CD4-positive, alpha-beta T cell treated with Interleukin-10 for 1 hour (primary cell): ENCODE data around the gene OSBPL6.

Experiments used
- DNase-seq: peaks from one replicate; pipeline ENCODE4 v3.0.0-alpha.2; 2020

OSBPL6 gene

GRCh38 chr2:178242552-178242883 is 48.2 kb downstream of the OSBPL6 start:
- DNase-seq = no peak

- DNase-seq = no peak
Observed at GRCh38 chr2:178243961-178244360, 49.6 kb downstream of the OSBPL6 start.

GRCh38 chr2:178244777-178245176 is 50.5 kb downstream of the OSBPL6 start:
- DNase-seq = no peak

- no peak for DNase-seq
Observed at GRCh38 chr2:178246696-178247095, 52.4 kb downstream of the OSBPL6 start.

- DNase-seq = no peak
Observed at GRCh38 chr2:178247250-178247649, 52.9 kb downstream of the OSBPL6 start.

GRCh38 chr2:178250429-178250828 is 56.1 kb downstream of the OSBPL6 start:
- no peak for DNase-seq

- no peak for DNase-seq
Observed at GRCh38 chr2:178251151-178251955, 57.0 kb downstream of the OSBPL6 start.

- DNase-seq = no peak
Observed at GRCh38 chr2:178256382-178257042, 62.2 kb downstream of the OSBPL6 start.

- DNase-seq = no peak
Observed at GRCh38 chr2:178257127-178257526, 62.8 kb downstream of the OSBPL6 start.

GRCh38 chr2:178258916-178259315 is 64.6 kb downstream of the OSBPL6 start:
- DNase-seq = no peak

GRCh38 chr2:178263159-178263860 is 69.0 kb downstream of the OSBPL6 start:
- DNase-seq = no peak

- no peak for DNase-seq
Observed at GRCh38 chr2:178264211-178264610, 69.9 kb downstream of the OSBPL6 start.

GRCh38 chr2:178265851-178266250 is 71.5 kb downstream of the OSBPL6 start:
- DNase-seq = no peak

GRCh38 chr2:178266445-178266844 is 72.1 kb downstream of the OSBPL6 start:
- DNase-seq = no peak

- DNase-seq = no peak
Observed at GRCh38 chr2:178267660-178268059, 73.3 kb downstream of the OSBPL6 start.

GRCh38 chr2:178268435-178268834 is 74.1 kb downstream of the OSBPL6 start:
- DNase-seq = no peak

- DNase-seq = no peak
Observed at GRCh38 chr2:178269438-178270224, 75.3 kb downstream of the OSBPL6 start.

- DNase-seq = no peak
Observed at GRCh38 chr2:178270338-178270737, 76.0 kb downstream of the OSBPL6 start.

GRCh38 chr2:178271094-178271493 is 76.8 kb downstream of the OSBPL6 start:
- DNase-seq = no peak

GRCh38 chr2:178271629-178272333 is 77.5 kb downstream of the OSBPL6 start:
- DNase-seq = no peak

GRCh38 chr2:178273787-178274360 is 79.6 kb downstream of the OSBPL6 start:
- no peak for DNase-seq

GRCh38 chr2:178275600-178275999 is 81.3 kb downstream of the OSBPL6 start:
- no peak for DNase-seq
